HEK293T (cell line): ENCODE results near the gene MYCL.
A peak's percentile ranks its signal among the peaks of the same experiment; 100 is the strongest.

Experiments used
- CTCF ChIA-PET: fragments of 350-600 bp; formaldehyde crosslinking; extraction: SDS; loops from one replicate; lab custom pipeline; 2021; ENCODE audit warnings: antibody characterized with exemption, inconsistent platforms; lab: Yijun Ruan, JAX
- POLR2A ChIA-PET: fragments of 350-600 bp; formaldehyde crosslinking; extraction: SDS; loops from one replicate; lab custom pipeline; 2020; ENCODE audit warnings: antibody characterized with exemption, inconsistent platforms; lab: Yijun Ruan, JAX
- DNase-seq: peaks from one replicate; pipeline ENCODE4 v3.0.0; 2012; ENCODE audit warnings: mixed read lengths; ENCODE audit errors: extremely low spot score
- ARNT ChIP-seq: fragments of 450-650 bp; IDR thresholded peaks from 2 replicates; pipeline ENCODE4 v1.6.1; 2017; ENCODE audit warnings: mild to moderate bottlenecking
- BHLHE40 ChIP-seq: fragments of 450-650 bp; IDR thresholded peaks from 2 replicates; pipeline ENCODE4 v1.6.1; 2016; ENCODE audit warnings: mild to moderate bottlenecking, moderate library complexity, borderline replicate concordance
- CTBP1 ChIP-seq: fragments of 450-650 bp; IDR thresholded peaks from 2 replicates; pipeline ENCODE4 v1.6.1; 2016; ENCODE audit warnings: borderline replicate concordance
- ELF4 ChIP-seq: fragments of 450-650 bp; IDR thresholded peaks from 2 replicates; pipeline ENCODE4 v1.6.1; 2017; ENCODE audit warnings: antibody characterized with exemption
- FOXA1 ChIP-seq: fragments of 450-650 bp; IDR thresholded peaks from 2 replicates; pipeline ENCODE4 v1.6.1; 2016; ENCODE audit warnings: mild to moderate bottlenecking
- FOXK2 ChIP-seq: fragments of 450-650 bp; IDR thresholded peaks from 2 replicates; pipeline ENCODE4 v1.6.1; 2016; ENCODE audit warnings: mild to moderate bottlenecking
- FOXM1 ChIP-seq: fragments of 450-650 bp; IDR thresholded peaks from 2 replicates; pipeline ENCODE4 v1.6.1; 2017; ENCODE audit warnings: mild to moderate bottlenecking, borderline replicate concordance
- HDGF ChIP-seq: fragments of 450-650 bp; IDR thresholded peaks from 2 replicates; pipeline ENCODE4 v1.6.1; 2017; ENCODE audit warnings: antibody characterized with exemption, borderline replicate concordance
- L3MBTL2 ChIP-seq: fragments of 450-650 bp; conservative IDR thresholded peaks from 2 replicates; pipeline ENCODE4 v1.6.1; 2016; ENCODE audit warnings: mild to moderate bottlenecking
- LEF1 ChIP-seq: fragments of 450-650 bp; IDR thresholded peaks from 2 replicates; pipeline ENCODE4 v1.6.1; 2017; ENCODE audit warnings: mild to moderate bottlenecking, borderline replicate concordance
- NFRKB ChIP-seq: fragments of 450-650 bp; IDR thresholded peaks from 2 replicates; pipeline ENCODE4 v1.6.1; 2016; ENCODE audit warnings: mild to moderate bottlenecking, moderate library complexity
- SP1 ChIP-seq: fragments of 450-650 bp; IDR thresholded peaks from 2 replicates; pipeline ENCODE4 v1.6.1; 2017
- SUZ12 ChIP-seq: fragments of 450-650 bp; IDR thresholded peaks from 2 replicates; pipeline ENCODE4 v1.6.1; 2016; ENCODE audit warnings: mild to moderate bottlenecking
- TARDBP ChIP-seq: fragments of 450-650 bp; IDR thresholded peaks from 2 replicates; pipeline ENCODE4 v1.6.1; 2016
- ZNF384 ChIP-seq: fragments of 450-650 bp; IDR thresholded peaks from 2 replicates; pipeline ENCODE4 v1.6.1; 2016
- TF ChIP-seq, protein P1 (sequence below): fragments of 450-650 bp; IDR thresholded peaks from 2 replicates; pipeline ENCODE4 v1.6.1; 2016

MYCL gene

DNA sequence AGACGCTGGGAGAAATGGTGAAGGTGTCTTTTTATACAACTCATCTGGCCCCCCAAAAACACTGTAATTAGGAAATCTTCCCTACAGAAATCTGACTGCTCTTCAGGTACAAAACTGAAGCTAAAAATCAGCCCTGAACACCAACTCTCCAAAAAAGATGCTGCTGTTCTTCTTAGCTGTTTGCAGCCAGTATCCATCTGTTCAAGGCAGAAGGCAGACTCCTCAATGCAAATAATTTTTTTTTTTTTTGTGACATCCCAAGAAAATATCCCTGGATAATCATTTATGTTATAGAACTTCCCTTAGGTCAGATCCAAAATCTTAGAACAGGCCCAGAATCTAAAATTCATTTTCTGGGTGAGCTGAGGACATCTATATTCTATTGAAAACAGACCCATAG is 54.9 kb downstream of the MYCL start:
- CTCF ChIA-PET = interaction anchor here (0.5 to 1.4 kb wide), 5 partner anchors 31 to 1009 kb away, joined by 3 to 6 read pairs (median 3); no protein-coding TSS in a partner anchor
- TF ChIP-seq L3MBTL2 = no peak
- TF ChIP-seq LEF1 = no peak
- TF ChIP-seq BHLHE40 = no peak
- TF ChIP-seq SP1 = no peak
- no peak for TF ChIP-seq FOXA1
- TF ChIP-seq ZNF384 = no peak
- no peak for TF ChIP-seq ELF4
- no peak for TF ChIP-seq HDGF
- TF ChIP-seq NFRKB = no peak
- no peak for TF ChIP-seq FOXK2
- no peak for TF ChIP-seq FOXM1
- TF ChIP-seq TARDBP = no peak
- no peak for TF ChIP-seq ARNT
- no peak for TF ChIP-seq CTBP1
- TF ChIP-seq SUZ12 = no peak

DNA sequence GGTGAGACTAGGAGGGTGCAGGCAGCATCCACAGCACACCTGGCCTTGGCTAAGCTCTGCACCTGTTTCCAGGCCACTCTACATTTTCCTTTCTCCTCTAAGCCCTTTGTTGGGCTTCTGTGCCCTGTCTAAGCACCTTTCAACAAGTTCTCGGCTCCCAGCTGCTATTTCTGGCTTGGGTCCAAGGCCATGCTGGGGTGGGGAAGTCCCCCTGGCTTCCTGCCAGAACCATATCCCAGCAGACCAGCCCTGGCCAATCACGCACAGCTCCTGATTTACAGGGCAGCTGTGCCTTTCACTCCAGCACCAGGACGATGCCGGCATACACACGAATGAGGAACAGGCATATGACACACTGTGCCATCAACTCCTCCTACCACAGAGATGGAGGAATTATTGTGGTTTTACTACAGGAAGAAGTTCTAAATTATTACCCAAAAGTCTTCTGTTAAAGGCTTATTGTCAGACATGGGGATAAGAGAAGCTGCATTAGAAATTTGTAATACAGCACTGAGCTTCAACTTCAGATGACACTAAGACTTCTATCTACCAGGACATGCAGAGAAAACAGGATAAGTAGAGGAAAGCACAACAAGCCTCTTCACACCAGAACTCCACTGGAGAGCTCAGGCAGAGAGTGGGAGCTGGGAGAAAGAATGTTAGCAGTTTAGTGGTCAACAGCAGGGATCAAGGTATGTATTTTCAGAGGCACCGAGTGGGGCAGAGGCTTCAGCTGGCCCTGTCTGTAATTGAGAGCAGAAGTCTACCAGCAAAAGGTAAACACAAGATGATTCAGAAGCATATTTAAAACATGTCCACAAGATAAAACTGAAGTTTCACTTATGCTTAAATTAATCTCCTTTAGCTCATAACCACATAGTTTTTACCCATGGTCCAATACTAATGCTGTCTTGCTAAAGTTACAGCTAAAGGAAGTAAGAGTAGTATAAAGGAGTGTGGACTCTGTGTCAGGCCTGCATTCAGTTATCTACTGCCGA is 55.8 kb downstream of the MYCL start:
- DNase-seq = peak; percentile 72
- ChIA-PET CTCF (interaction anchor here (0.5 to 1.4 kb wide), 4 partner anchors 32 to 1010 kb away, joined by 3 to 6 read pairs (median 3); no protein-coding TSS in a partner anchor), POLR2A (no interaction called here)
- TF ChIP-seq, protein P1, sequence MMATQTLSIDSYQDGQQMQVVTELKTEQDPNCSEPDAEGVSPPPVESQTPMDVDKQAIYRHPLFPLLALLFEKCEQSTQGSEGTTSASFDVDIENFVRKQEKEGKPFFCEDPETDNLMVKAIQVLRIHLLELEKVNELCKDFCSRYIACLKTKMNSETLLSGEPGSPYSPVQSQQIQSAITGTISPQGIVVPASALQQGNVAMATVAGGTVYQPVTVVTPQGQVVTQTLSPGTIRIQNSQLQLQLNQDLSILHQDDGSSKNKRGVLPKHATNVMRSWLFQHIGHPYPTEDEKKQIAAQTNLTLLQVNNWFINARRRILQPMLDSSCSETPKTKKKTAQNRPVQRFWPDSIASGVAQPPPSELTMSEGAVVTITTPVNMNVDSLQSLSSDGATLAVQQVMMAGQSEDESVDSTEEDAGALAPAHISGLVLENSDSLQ = peak; percentile 65
- TF ChIP-seq ARNT = no peak

More for the DNA sequence above, 54.9 kb downstream of the MYCL start:
- POLR2A ChIA-PET = no interaction called here
- no peak for DNase-seq
